HEK293T (cell line): ENCODE measurements around the gene MUCL3.
"Not testable (repeated sequence)": the region's sequence is repeated elsewhere in the genome, so short reads cannot be mapped to it uniquely, and the experiment has no call there.

Experiments
- CTCF ChIA-PET: fragments of 350-600 bp; formaldehyde crosslinking; extraction: SDS; loops from one replicate; lab custom pipeline; 2021; ENCODE audit warnings: antibody characterized with exemption, inconsistent platforms; lab: Yijun Ruan, JAX
- POLR2A ChIA-PET: fragments of 350-600 bp; formaldehyde crosslinking; extraction: SDS; loops from one replicate; lab custom pipeline; 2020; ENCODE audit warnings: antibody characterized with exemption, inconsistent platforms; lab: Yijun Ruan, JAX
- DNase-seq: peaks from one replicate; pipeline ENCODE4 v3.0.0; 2012; ENCODE audit warnings: mixed read lengths; ENCODE audit errors: extremely low spot score
- ARNT ChIP-seq: fragments of 450-650 bp; IDR thresholded peaks from 2 replicates; pipeline ENCODE4 v1.6.1; 2017; ENCODE audit warnings: mild to moderate bottlenecking
- BHLHE40 ChIP-seq: fragments of 450-650 bp; IDR thresholded peaks from 2 replicates; pipeline ENCODE4 v1.6.1; 2016; ENCODE audit warnings: mild to moderate bottlenecking, moderate library complexity, borderline replicate concordance
- CTBP1 ChIP-seq: fragments of 450-650 bp; IDR thresholded peaks from 2 replicates; pipeline ENCODE4 v1.6.1; 2016; ENCODE audit warnings: borderline replicate concordance
- ELF4 ChIP-seq: fragments of 450-650 bp; IDR thresholded peaks from 2 replicates; pipeline ENCODE4 v1.6.1; 2017; ENCODE audit warnings: antibody characterized with exemption
- FOXA1 ChIP-seq: fragments of 450-650 bp; IDR thresholded peaks from 2 replicates; pipeline ENCODE4 v1.6.1; 2016; ENCODE audit warnings: mild to moderate bottlenecking
- FOXK2 ChIP-seq: fragments of 450-650 bp; IDR thresholded peaks from 2 replicates; pipeline ENCODE4 v1.6.1; 2016; ENCODE audit warnings: mild to moderate bottlenecking
- FOXM1 ChIP-seq: fragments of 450-650 bp; IDR thresholded peaks from 2 replicates; pipeline ENCODE4 v1.6.1; 2017; ENCODE audit warnings: mild to moderate bottlenecking, borderline replicate concordance
- HDGF ChIP-seq: fragments of 450-650 bp; IDR thresholded peaks from 2 replicates; pipeline ENCODE4 v1.6.1; 2017; ENCODE audit warnings: antibody characterized with exemption, borderline replicate concordance
- L3MBTL2 ChIP-seq: fragments of 450-650 bp; conservative IDR thresholded peaks from 2 replicates; pipeline ENCODE4 v1.6.1; 2016; ENCODE audit warnings: mild to moderate bottlenecking
- LEF1 ChIP-seq: fragments of 450-650 bp; IDR thresholded peaks from 2 replicates; pipeline ENCODE4 v1.6.1; 2017; ENCODE audit warnings: mild to moderate bottlenecking, borderline replicate concordance
- NFRKB ChIP-seq: fragments of 450-650 bp; IDR thresholded peaks from 2 replicates; pipeline ENCODE4 v1.6.1; 2016; ENCODE audit warnings: mild to moderate bottlenecking, moderate library complexity
- SP1 ChIP-seq: fragments of 450-650 bp; IDR thresholded peaks from 2 replicates; pipeline ENCODE4 v1.6.1; 2017
- SUZ12 ChIP-seq: fragments of 450-650 bp; IDR thresholded peaks from 2 replicates; pipeline ENCODE4 v1.6.1; 2016; ENCODE audit warnings: mild to moderate bottlenecking
- TARDBP ChIP-seq: fragments of 450-650 bp; IDR thresholded peaks from 2 replicates; pipeline ENCODE4 v1.6.1; 2016
- ZNF384 ChIP-seq: fragments of 450-650 bp; IDR thresholded peaks from 2 replicates; pipeline ENCODE4 v1.6.1; 2016
- TF ChIP-seq, protein P1 (sequence below): fragments of 450-650 bp; IDR thresholded peaks from 2 replicates; pipeline ENCODE4 v1.6.1; 2016

Gene MUCL3

DNA sequence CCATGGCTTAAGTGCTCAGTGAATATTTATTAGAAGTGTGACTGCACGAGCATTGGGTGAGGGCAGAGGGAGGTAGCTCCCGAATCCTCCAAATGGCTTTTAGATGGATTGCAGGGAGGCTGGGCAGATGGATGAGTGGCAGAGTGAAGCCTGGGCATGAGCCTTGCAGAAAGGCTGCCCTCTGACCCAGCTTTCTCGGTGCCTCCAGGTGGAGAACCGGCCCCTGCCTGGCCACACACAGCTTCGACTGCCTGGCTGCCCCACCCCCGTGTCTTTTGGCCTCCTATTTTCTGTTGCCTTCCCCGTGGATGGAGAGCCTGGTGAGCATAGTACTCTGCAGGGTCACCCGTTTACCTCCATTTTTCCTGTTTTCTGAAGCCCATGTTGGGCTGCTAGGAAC, 23.3 kb upstream of the MUCL3 start:
- no peak for DNase-seq

DNA sequence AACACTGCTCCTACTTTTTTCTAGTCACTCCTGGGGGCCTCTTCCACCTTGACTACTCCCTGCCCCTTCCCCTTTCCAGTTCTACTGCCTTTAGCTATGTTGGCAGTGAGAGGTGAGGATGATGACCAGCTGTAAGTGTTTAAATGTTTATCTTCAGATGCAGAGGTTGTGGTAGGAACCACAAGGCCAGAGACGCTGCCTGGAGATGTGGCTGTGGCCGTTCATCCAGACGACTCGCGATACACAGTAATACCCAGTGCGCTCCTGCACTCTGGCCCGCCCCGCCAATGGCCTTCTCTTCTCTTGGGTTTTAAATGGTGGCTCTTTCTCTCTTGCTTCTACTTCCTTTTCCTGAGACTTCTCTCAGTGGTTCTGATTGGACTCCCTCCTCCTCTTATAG, 22.1 kb upstream of the MUCL3 start:
- TF ChIP-seq ELF4 (no peak), FOXA1 (no peak), FOXK2 (no peak), SUZ12 (no peak), LEF1 (no peak), L3MBTL2 (no peak), CTBP1 (no peak), SP1 (no peak), FOXM1 (no peak), ZNF384 (no peak), HDGF (no peak), BHLHE40 (no peak)
- TF ChIP-seq, protein P1, sequence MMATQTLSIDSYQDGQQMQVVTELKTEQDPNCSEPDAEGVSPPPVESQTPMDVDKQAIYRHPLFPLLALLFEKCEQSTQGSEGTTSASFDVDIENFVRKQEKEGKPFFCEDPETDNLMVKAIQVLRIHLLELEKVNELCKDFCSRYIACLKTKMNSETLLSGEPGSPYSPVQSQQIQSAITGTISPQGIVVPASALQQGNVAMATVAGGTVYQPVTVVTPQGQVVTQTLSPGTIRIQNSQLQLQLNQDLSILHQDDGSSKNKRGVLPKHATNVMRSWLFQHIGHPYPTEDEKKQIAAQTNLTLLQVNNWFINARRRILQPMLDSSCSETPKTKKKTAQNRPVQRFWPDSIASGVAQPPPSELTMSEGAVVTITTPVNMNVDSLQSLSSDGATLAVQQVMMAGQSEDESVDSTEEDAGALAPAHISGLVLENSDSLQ = no peak
- no peak for DNase-seq
- ChIA-PET POLR2A (interaction anchor here (1.0 kb wide), 1 partner anchor 161 kb away, joined by 3 read pairs; no protein-coding TSS in a partner anchor), CTCF (no interaction called here)

More for the DNA sequence above, 23.3 kb upstream of the MUCL3 start:
- TF ChIP-seq FOXK2 = no peak
- no peak for TF ChIP-seq FOXM1
- no peak for TF ChIP-seq SP1
- TF ChIP-seq BHLHE40 = no peak
- TF ChIP-seq CTBP1 = no peak
- TF ChIP-seq ARNT = no peak
- ChIA-PET POLR2A (interaction anchor here (0.6 to 1.1 kb wide), 3 partner anchors 8 to 25 kb away, joined by 3 to 4 read pairs (median 4); no protein-coding TSS in a partner anchor), CTCF (no interaction called here)

DNA sequence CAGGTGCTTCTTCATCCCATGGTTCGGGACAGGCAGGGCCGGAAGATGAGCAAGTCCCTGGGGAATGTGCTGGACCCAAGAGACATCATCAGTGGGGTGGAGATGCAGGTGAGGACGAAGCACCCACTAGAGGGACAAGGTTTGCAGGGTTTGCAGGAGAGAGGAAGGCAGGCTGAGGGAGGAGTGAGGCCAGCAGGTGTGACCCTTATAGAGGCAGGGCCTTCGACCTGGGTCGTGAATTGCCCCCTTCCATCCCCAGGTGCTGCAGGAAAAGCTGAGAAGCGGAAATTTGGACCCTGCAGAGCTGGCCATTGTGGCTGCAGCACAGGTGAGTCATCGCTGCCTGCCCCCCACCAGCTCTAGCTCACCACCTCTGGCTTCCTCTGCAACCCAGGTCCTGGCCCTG, 18.3 kb upstream of the MUCL3 start:
- no peak for DNase-seq
- TF ChIP-seq LEF1 (no peak), ELF4 (no peak), BHLHE40 (no peak), FOXK2 (no peak), SP1 (no peak), ARNT (no peak), HDGF (no peak), SUZ12 (no peak), NFRKB (no peak), FOXM1 (no peak), L3MBTL2 (no peak), FOXA1 (no peak), CTBP1 (no peak), ZNF384 (no peak), TARDBP (no peak)
- TF ChIP-seq, protein P1 = no peak
- ChIA-PET CTCF (no interaction called here), POLR2A (interaction anchor here (1.8 kb wide), 1 partner anchor 9 kb away, joined by 5 read pairs; the partner anchor contains the start of gene VARS2)

DNA sequence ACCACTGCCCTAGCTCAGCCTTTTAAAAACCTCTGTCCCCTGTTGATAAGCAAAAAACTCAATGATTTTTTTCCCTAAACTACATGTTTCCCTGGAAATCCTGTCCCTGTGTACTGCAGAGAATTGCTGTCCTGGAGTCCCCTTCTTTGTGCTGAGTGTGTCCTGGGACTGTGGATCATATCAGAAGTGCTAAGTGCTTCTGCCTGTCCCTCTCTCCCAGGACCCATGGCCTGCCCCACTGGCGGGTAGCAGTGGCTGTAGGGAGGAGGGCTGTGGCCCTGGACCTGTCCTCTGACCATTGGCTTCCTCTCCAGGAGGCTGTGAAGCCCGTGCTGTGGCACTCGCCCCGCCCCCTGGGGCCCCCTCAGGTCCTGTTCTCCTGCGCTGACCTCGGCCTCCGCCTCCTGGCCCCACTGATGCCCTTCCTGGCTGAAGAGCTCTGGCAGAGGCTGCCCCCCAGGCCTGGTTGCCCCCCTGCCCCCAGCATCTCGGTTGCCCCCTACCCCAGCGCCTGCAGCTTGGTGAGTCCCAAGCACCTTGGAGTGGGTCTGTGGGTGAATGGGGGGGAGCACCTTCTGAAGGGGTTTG, 16.6 kb upstream of the MUCL3 start:
- DNase-seq = not testable (repeated sequence)
- CTCF ChIA-PET = interaction anchor here (1.1 kb wide), 1 partner anchor 8 kb away, joined by 3 read pairs; no protein-coding TSS in a partner anchor
- POLR2A ChIA-PET = interaction anchor here (0.8 to 1.8 kb wide), 2 partner anchors 10 to 37 kb away, joined by 3 to 5 read pairs; partner anchors contain the start of gene VARS2

DNA sequence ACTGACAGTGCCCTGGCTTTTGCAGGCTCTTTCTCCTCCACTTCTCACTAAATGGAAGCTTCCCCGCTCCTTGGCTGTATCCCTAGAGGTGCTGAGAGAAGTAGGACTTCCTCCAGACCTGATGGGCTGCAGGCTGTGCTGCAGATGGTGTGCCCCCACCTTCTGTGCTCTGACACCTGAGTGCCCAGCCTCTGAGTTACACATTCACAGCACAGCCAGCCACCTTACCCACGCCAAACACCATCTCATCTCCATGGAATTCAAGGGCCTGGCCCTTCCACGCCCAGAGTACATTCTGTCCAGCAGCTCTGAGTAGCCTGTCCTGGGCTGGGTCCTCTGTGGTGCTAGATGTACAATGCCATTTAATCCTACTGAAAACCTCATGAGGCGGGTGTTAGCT, 14.1 kb upstream of the MUCL3 start:
- POLR2A ChIA-PET = interaction anchor here (0.6 to 0.8 kb wide), 2 partner anchors 9 to 13 kb away, joined by 3 to 4 read pairs; partner anchors contain the start of gene VARS2
- no peak for DNase-seq
- TF ChIP-seq ARNT (no peak), TARDBP (no peak), NFRKB (no peak), FOXM1 (no peak)
- TF ChIP-seq, protein P1 = no peak
- CTCF ChIA-PET = no interaction called here

DNA sequence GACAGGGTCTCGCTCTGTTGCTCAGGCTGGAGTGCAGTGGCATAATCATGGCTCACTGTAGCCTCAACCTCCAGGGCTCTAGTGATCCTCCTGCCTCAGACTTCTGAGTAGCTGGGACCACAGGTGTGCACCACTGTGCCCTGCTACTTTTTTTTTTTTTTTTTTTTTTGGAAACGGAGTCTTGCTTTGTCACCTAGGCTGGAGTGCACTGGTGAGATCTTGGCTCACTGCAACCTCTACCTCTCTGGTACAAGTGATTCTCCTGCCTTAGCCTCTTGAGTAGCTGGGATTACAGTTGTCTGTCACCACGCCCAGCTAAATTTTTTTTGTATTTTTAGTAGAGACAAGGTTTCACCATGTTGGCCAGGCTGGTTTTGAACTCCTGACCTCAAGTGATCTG, 13.7 kb upstream of the MUCL3 start:
- DNase-seq, CTCF ChIA-PET: not testable (repeated sequence)
- POLR2A ChIA-PET = interaction anchor here (0.6 kb wide), 1 partner anchor 10 kb away, joined by 4 read pairs; no protein-coding TSS in a partner anchor

DNA sequence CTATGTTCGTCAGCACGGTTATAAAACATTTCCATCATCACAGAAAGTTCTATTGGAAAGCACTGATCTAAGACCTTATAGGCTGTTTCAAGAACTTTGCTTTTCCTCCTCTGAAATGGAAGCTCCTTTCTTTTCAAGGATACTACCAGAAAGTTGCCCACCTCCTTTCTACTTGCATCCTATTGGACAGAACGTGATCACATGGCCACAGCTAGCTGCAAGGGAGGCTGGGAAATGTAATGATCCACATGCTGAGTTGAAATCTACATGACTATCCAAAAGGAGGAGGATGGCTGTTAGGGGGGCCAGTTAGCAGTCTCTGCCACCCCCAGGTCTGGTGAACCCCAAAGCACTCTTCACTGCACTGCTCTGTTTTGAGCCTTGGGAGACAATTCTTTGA, 12.1 kb upstream of the MUCL3 start:
- CTCF ChIA-PET = no interaction called here
- POLR2A ChIA-PET = no interaction called here
- TF ChIP-seq LEF1 (no peak), SUZ12 (no peak), TARDBP (no peak)
- no peak for DNase-seq
